ENCODE results near the gene SNX13.
"Not testable (repeated sequence)": the region's sequence is repeated elsewhere in the genome, so short reads cannot be mapped to it uniquely, and the experiment has no call there.

The SNX13 gene

DNA sequence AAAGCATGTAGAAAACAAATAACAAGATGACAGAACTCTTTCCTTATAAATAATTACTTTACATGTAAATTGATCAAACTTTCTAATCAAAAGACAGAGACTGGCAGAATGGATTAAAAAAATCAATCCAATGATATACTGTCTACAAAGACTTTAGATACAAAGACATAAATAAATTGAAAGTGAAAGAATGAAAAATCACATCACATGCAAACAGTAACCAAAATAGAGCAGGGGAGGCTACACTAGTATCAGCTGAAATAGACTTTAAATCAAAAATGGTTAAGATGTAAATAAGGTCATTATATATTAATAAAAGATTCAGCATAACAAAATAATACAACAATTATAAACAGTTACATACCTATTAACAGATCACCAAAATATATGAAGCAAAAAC is 97.3 kb downstream of the SNX13 start:
- Histone ChIP-seq H3K9ac (ENCODE audit: low read depth in 1 of 2, low read length in 2 of 2) (no peak overlapping the region), H3K27me3 (ENCODE audit: control insufficient read depth in 2 of 2, insufficient read depth in 2 of 2, low read length in 2 of 2) (no peaks in the 10 kb centered on the region), H3K9me3 (ENCODE audit: control insufficient read depth in 2 of 2, low read length in 2 of 2) (no peaks in the 10 kb centered on the region), H3K4me3 (ENCODE audit: low read length in 2 of 2) (no peak overlapping the region), H3K27ac (ENCODE audit: low read depth in 2 of 2, low read length in 2 of 2) (no peak overlapping the region), H3K36me3 (ENCODE audit: control insufficient read depth in 2 of 2, insufficient read depth in 2 of 2, low read length in 2 of 2) (peaks cover 26 to 27% of the 10 kb centered on the region in 2 donors), H3K4me1 (ENCODE audit: control insufficient read depth in 2 of 2, insufficient read depth in 2 of 2, low read length in 2 of 2) (no peaks in the 10 kb centered on the region)

DNA sequence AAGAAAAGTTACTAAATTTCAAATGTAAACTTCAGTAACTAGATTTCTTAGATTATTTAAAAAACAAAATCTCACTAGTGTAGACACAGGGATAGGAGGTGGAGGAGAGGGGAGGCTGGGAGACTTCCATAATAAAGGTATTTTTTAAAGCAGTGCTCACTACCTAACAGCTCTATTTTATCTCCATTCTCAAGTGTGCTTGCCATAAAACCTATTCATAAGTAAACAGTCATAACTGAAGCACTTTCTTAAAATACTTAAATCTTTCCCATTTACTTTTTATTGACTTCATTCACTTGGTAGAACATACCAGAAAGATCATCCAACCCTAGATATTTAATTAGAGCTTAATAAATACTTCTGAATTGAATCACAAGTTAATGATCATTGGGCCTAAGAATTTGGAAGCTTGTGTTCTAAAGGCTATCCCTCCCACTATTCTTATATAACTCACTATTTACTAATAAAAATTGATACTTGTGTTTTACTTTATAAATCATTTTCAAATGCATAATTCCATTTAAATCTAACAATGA is 107.4 kb downstream of the SNX13 start:
- H3K27ac ChIP-seq (ENCODE audit: low read depth in 2 of 2, low read length in 2 of 2): no peak overlapping the region
- no peak overlapping the region for H3K4me3 ChIP-seq (ENCODE audit: low read length in 2 of 2)
- H3K4me1 ChIP-seq (ENCODE audit: control insufficient read depth in 2 of 2, insufficient read depth in 2 of 2, low read length in 2 of 2): no peaks in the 10 kb centered on the region
- no peak overlapping the region for H3K9ac ChIP-seq (ENCODE audit: low read depth in 1 of 2, low read length in 2 of 2)
- no peaks in the 10 kb centered on the region for H3K27me3 ChIP-seq (ENCODE audit: control insufficient read depth in 2 of 2, insufficient read depth in 2 of 2, low read length in 2 of 2)
- H3K36me3 ChIP-seq (ENCODE audit: control insufficient read depth in 2 of 2, insufficient read depth in 2 of 2, low read length in 2 of 2): peaks cover 7 to 14% of the 10 kb centered on the region in 2 donors
- no peaks in the 10 kb centered on the region for H3K9me3 ChIP-seq (ENCODE audit: control insufficient read depth in 2 of 2, low read length in 2 of 2)

DNA sequence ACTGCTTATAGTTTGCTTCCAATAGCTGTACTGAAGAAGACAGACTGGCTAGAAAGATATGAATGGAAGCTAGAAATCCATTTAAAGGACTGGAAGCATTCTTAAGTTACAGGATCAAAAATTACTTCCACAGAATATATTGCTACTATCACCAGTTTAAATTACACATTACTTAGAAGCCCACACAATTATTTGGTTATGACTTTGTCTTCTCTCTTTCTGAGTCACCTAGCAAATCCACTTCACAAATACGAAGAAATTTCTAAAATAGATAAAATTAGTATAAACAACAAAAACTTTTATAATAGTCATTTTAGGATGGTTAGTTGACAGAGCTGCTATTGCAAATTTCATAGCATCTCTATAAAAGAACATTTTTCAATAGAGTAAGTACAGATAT is 108.1 kb downstream of the SNX13 start:
- Histone ChIP-seq H3K27ac (ENCODE audit: low read depth in 2 of 2, low read length in 2 of 2) (no peak overlapping the region), H3K9ac (ENCODE audit: low read depth in 1 of 2, low read length in 2 of 2) (no peak overlapping the region), H3K9me3 (ENCODE audit: control insufficient read depth in 2 of 2, low read length in 2 of 2) (no peaks in the 10 kb centered on the region), H3K4me1 (ENCODE audit: control insufficient read depth in 2 of 2, insufficient read depth in 2 of 2, low read length in 2 of 2) (no peaks in the 10 kb centered on the region), H3K4me3 (ENCODE audit: low read length in 2 of 2) (no peak overlapping the region), H3K27me3 (ENCODE audit: control insufficient read depth in 2 of 2, insufficient read depth in 2 of 2, low read length in 2 of 2) (no peaks in the 10 kb centered on the region), H3K36me3 (ENCODE audit: control insufficient read depth in 2 of 2, insufficient read depth in 2 of 2, low read length in 2 of 2) (peaks cover 7 to 14% of the 10 kb centered on the region in 2 donors)

DNA sequence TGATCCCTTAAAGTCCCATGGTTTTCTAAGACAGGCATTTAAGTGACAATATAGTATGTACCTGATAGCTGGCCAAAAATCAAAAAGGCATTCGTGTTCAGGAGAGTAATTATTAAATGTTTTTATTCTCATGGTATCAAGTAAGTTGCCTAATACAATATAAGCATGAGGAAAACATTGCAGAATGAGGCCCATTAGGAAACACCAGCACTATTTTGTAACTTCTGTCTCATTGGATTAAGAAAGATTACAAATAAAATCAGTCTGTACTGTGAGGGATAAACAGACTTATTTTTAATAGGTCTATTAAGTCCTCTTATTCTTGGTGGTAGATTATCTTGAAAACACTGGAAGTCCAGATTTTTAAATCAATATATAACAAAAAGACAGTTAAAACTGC is 110.1 kb downstream of the SNX13 start:
- Histone ChIP-seq H3K4me1 (ENCODE audit: control insufficient read depth in 2 of 2, insufficient read depth in 2 of 2, low read length in 2 of 2) (no peaks in the 10 kb centered on the region), H3K9me3 (ENCODE audit: control insufficient read depth in 2 of 2, low read length in 2 of 2) (no peaks in the 10 kb centered on the region), H3K27ac (ENCODE audit: low read depth in 2 of 2, low read length in 2 of 2) (no peak overlapping the region), H3K9ac (ENCODE audit: low read depth in 1 of 2, low read length in 2 of 2) (no peak overlapping the region), H3K4me3 (ENCODE audit: low read length in 2 of 2) (no peak overlapping the region), H3K27me3 (ENCODE audit: control insufficient read depth in 2 of 2, insufficient read depth in 2 of 2, low read length in 2 of 2) (no peaks in the 10 kb centered on the region), H3K36me3 (ENCODE audit: control insufficient read depth in 2 of 2, insufficient read depth in 2 of 2, low read length in 2 of 2) (peaks cover 7 to 9% of the 10 kb centered on the region in 2 donors)

DNA sequence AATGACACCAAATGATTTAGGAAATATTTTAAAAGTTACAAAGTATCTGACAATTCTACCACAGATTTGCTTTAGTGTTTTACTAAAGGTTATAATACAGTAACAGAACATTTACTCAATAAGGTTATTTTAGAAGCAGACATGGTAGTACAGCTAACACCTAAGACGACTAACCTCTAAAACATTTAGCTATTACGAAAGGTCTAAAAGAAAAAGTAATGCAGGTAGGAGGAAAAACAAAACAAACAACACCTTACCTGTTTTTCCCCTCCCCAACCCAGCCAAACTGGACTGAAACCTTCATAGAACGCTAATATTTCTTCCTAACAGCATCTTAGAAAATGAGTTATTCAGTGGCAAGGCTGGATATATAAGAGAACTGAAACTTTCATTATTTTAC is 111.3 kb downstream of the SNX13 start:
- Histone ChIP-seq H3K36me3 (ENCODE audit: control insufficient read depth in 2 of 2, insufficient read depth in 2 of 2, low read length in 2 of 2) (peaks cover 5 to 8% of the 10 kb centered on the region in 2 donors), H3K9ac (ENCODE audit: low read depth in 1 of 2, low read length in 2 of 2) (no peak overlapping the region)

DNA sequence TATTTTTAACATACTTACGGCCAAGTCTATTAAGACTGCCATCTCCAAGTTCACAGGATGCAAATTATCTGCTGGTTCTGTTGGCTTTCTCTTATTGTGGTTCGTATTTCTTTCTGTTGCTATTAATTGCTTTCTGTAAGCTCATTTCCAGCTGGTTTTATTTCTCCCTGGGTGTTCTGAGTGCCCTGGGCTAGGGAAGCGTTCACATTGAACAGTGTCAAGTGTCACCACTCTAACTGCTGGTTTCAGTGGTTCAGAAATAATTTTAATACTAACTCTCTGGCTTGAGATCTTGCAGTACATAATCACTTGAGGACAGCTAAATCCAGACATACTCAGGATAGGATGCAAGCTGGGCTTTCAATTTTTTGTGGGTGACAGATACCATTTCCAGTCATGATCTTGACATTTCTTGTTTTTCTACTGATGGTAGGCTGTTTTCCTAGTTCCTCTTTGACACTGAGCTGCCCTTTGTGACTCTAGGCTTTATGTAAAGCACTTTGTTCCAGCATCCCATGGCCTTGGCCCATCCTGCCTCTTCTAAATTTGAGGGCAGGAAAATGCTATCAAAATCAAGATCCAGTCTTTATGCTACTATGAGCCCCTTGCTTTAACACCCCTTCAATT is 117.6 kb downstream of the SNX13 start:
- H3K4me1 ChIP-seq (ENCODE audit: control insufficient read depth in 2 of 2, insufficient read depth in 2 of 2, low read length in 2 of 2): no peaks in the 10 kb centered on the region
- no peak overlapping the region for H3K9ac ChIP-seq (ENCODE audit: low read depth in 1 of 2, low read length in 2 of 2)
- no peak overlapping the region for H3K27ac ChIP-seq (ENCODE audit: low read depth in 2 of 2, low read length in 2 of 2)
- peaks cover 4 to 8% of the 10 kb centered on the region in 2 donors for H3K36me3 ChIP-seq (ENCODE audit: control insufficient read depth in 2 of 2, insufficient read depth in 2 of 2, low read length in 2 of 2)
- no peaks in the 10 kb centered on the region for H3K9me3 ChIP-seq (ENCODE audit: control insufficient read depth in 2 of 2, low read length in 2 of 2)
- H3K4me3 ChIP-seq (ENCODE audit: low read length in 2 of 2): no peak overlapping the region
- no peaks in the 10 kb centered on the region for H3K27me3 ChIP-seq (ENCODE audit: control insufficient read depth in 2 of 2, insufficient read depth in 2 of 2, low read length in 2 of 2)

More for the DNA sequence above, 111.3 kb downstream of the SNX13 start:
- H3K9me3 ChIP-seq (ENCODE audit: control insufficient read depth in 2 of 2, low read length in 2 of 2): no peaks in the 10 kb centered on the region
- H3K27ac ChIP-seq (ENCODE audit: low read depth in 2 of 2, low read length in 2 of 2): no peak overlapping the region
- no peaks in the 10 kb centered on the region for H3K27me3 ChIP-seq (ENCODE audit: control insufficient read depth in 2 of 2, insufficient read depth in 2 of 2, low read length in 2 of 2)
- no peaks in the 10 kb centered on the region for H3K4me1 ChIP-seq (ENCODE audit: control insufficient read depth in 2 of 2, insufficient read depth in 2 of 2, low read length in 2 of 2)
- no peak overlapping the region for H3K4me3 ChIP-seq (ENCODE audit: low read length in 2 of 2)

DNA sequence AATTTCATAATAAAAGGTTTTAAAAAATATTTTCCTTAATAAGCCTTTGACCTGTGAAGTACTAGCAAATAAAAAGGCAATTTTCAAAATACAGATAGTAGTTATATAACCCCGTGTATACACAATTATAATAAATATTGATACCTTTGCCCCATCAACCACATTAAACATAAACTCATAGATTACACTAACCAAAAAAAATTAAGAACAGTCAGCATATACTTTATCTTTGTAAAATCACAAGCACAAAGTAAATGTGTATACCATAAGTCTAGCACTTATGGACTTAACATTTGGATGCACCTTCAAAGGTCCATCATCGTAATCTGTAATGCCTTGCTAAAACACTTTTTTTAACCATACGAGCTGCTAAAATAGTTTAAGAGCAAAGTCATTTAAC is 123.4 kb downstream of the SNX13 start:
- Histone ChIP-seq H3K9ac (ENCODE audit: low read depth in 1 of 2, low read length in 2 of 2) (no peak overlapping the region), H3K27ac (ENCODE audit: low read depth in 2 of 2, low read length in 2 of 2) (no peak overlapping the region), H3K27me3 (ENCODE audit: control insufficient read depth in 2 of 2, insufficient read depth in 2 of 2, low read length in 2 of 2) (no peaks in the 10 kb centered on the region), H3K4me3 (ENCODE audit: low read length in 2 of 2) (no peak overlapping the region), H3K4me1 (ENCODE audit: control insufficient read depth in 2 of 2, insufficient read depth in 2 of 2, low read length in 2 of 2) (no peaks in the 10 kb centered on the region), H3K36me3 (ENCODE audit: control insufficient read depth in 2 of 2, insufficient read depth in 2 of 2, low read length in 2 of 2) (peaks cover 15 to 20% of the 10 kb centered on the region in 2 donors), H3K9me3 (ENCODE audit: control insufficient read depth in 2 of 2, low read length in 2 of 2) (no peaks in the 10 kb centered on the region)

DNA sequence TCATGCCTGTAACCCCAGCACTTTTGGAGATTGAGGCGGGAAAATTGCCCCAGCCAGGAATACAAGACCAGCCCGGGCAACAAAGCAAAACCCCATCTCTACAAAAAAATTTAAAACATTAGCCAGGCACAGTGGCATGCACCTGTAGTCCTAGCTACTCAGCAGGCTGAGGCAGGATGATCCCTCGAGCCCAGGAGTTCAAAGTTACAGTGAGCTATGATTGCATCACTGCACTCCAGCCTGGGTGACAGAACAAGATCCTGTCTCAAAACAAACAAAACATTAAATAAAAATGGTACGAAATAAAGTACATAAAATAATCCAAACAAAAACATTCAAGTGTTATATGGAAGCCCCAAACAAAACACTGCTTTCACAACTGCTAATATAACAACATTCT is 125.0 kb downstream of the SNX13 start:
- H3K9ac ChIP-seq (ENCODE audit: low read depth in 1 of 2, low read length in 2 of 2): no peak overlapping the region
- H3K4me3 ChIP-seq (ENCODE audit: low read length in 2 of 2): no peak overlapping the region
- peaks cover 15 to 16% of the 10 kb centered on the region in 2 donors for H3K36me3 ChIP-seq (ENCODE audit: control insufficient read depth in 2 of 2, insufficient read depth in 2 of 2, low read length in 2 of 2)
- no peaks in the 10 kb centered on the region for H3K9me3 ChIP-seq (ENCODE audit: control insufficient read depth in 2 of 2, low read length in 2 of 2)
- no peaks in the 10 kb centered on the region for H3K27me3 ChIP-seq (ENCODE audit: control insufficient read depth in 2 of 2, insufficient read depth in 2 of 2, low read length in 2 of 2)
- no peak overlapping the region for H3K27ac ChIP-seq (ENCODE audit: low read depth in 2 of 2, low read length in 2 of 2)
- H3K4me1 ChIP-seq (ENCODE audit: control insufficient read depth in 2 of 2, insufficient read depth in 2 of 2, low read length in 2 of 2): no peaks in the 10 kb centered on the region

DNA sequence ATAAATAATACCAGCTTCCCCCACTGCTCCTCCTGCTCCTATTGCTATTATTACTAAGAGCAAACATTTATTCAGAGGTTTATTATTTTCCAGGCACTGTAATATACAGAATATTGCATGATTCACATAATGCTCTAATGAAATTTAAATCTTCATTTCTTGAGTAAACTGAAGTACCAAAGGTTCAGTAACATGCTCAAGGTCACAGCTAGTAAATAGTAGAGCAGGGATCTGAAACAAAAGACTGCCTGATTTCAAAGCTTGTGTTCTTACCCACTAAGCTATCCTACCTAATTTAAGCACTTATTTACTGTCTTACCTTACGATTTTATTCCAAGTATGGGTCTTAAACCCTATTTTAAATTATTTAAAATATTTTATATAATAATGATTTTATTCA is 126.2 kb downstream of the SNX13 start:
- Histone ChIP-seq H3K9me3 (ENCODE audit: control insufficient read depth in 2 of 2, low read length in 2 of 2) (no peaks in the 10 kb centered on the region), H3K4me1 (ENCODE audit: control insufficient read depth in 2 of 2, insufficient read depth in 2 of 2, low read length in 2 of 2) (no peaks in the 10 kb centered on the region), H3K36me3 (ENCODE audit: control insufficient read depth in 2 of 2, insufficient read depth in 2 of 2, low read length in 2 of 2) (peaks cover 15 to 16% of the 10 kb centered on the region in 2 donors), H3K27me3 (ENCODE audit: control insufficient read depth in 2 of 2, insufficient read depth in 2 of 2, low read length in 2 of 2) (no peaks in the 10 kb centered on the region), H3K4me3 (ENCODE audit: low read length in 2 of 2) (no peak overlapping the region), H3K27ac (ENCODE audit: low read depth in 2 of 2, low read length in 2 of 2) (no peak overlapping the region), H3K9ac (ENCODE audit: low read depth in 1 of 2, low read length in 2 of 2) (no peak overlapping the region)

DNA sequence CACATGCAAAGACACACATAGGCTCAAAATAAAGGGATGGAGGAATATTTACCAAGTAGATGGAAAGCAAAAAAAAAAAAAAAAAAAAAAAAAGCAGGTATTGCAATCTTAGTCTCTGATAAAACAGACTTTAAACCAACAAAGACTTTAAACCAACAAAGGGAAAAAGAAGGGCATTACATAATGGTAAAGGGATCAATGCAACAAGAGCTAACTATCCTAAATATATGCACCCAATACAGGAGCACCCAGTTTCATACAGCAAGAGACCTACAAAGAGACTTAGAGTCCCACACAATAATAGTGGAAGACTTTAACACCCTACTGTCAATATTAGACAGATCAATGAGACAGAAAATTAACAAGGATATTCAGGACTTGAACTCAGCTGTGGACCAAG is 131.1 kb downstream of the SNX13 start:
- not testable (repeated sequence) for H3K27ac ChIP-seq (ENCODE audit: low read depth in 2 of 2, low read length in 2 of 2); H3K4me1 ChIP-seq (ENCODE audit: control insufficient read depth in 2 of 2, insufficient read depth in 2 of 2, low read length in 2 of 2); H3K4me3 ChIP-seq (ENCODE audit: low read length in 2 of 2); H3K27me3 ChIP-seq (ENCODE audit: control insufficient read depth in 2 of 2, insufficient read depth in 2 of 2, low read length in 2 of 2); H3K9me3 ChIP-seq (ENCODE audit: control insufficient read depth in 2 of 2, low read length in 2 of 2); H3K9ac ChIP-seq (ENCODE audit: low read depth in 1 of 2, low read length in 2 of 2)
- H3K36me3 ChIP-seq (ENCODE audit: control insufficient read depth in 2 of 2, insufficient read depth in 2 of 2, low read length in 2 of 2): peaks cover 4 to 15% of the 10 kb centered on the region in 2 donors
